Vagina (tissue), 2 donors: ENCODE results near the gene STEAP1B.

Source experiments
- POLR2A ChIP-seq, 2 donors: fragments of 450-650 bp; IDR thresholded peaks; one replicate each; pipeline ENCODE4 v1.6.1; 2017; ENCODE audit warnings: antibody characterized with exemption in 2 of 2, mild to moderate bottlenecking in 2 of 2, moderate library complexity in 2 of 2
- POLR2AphosphoS5 ChIP-seq, 2 donors: sonication (generic); formaldehyde crosslinking; IDR thresholded peaks; one replicate each; pipeline ENCODE4 v1.9.0; 2017; ENCODE audit warnings: antibody characterized with exemption in 2 of 2, mild to moderate bottlenecking in 2 of 2, low read depth in 1 of 2; ENCODE audit not compliant: insufficient read depth in 1 of 2
- TF ChIP-seq, protein P1 (sequence below), 3 experiments: fragments of 450-650 bp in 2 of 3; fragments of 200-600 bp in 1 of 3; sonication (generic) in 1 of 3; IDR thresholded peaks; one replicate each; pipeline ENCODE4 v1.5.1; 2017 to 2019; ENCODE audit warnings: antibody characterized with exemption in 3 of 3, mild to moderate bottlenecking in 2 of 3, moderate library complexity in 2 of 3

DNA sequence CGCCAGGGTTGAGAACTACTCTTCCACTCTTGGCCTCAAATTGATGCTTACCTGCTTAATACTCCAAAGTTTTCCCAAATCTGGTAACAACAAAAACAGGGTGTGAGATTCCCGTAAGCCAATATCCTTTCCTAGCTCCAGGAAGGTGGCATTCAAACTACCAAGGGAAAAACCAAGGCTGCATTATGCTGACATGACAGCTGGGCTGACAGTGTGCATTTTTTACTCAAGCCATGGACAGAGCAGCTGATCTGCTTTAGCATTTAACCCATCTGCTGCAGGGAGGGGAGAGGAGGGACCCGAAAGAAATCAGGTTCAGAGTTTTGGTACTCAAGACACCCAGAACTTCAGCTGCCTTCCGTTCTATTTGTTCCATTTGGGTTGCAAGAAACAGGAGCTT, 93.3 kb downstream of the STEAP1B start:
- TF ChIP-seq, protein P1, sequence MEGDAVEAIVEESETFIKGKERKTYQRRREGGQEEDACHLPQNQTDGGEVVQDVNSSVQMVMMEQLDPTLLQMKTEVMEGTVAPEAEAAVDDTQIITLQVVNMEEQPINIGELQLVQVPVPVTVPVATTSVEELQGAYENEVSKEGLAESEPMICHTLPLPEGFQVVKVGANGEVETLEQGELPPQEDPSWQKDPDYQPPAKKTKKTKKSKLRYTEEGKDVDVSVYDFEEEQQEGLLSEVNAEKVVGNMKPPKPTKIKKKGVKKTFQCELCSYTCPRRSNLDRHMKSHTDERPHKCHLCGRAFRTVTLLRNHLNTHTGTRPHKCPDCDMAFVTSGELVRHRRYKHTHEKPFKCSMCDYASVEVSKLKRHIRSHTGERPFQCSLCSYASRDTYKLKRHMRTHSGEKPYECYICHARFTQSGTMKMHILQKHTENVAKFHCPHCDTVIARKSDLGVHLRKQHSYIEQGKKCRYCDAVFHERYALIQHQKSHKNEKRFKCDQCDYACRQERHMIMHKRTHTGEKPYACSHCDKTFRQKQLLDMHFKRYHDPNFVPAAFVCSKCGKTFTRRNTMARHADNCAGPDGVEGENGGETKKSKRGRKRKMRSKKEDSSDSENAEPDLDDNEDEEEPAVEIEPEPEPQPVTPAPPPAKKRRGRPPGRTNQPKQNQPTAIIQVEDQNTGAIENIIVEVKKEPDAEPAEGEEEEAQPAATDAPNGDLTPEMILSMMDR (IDR thresholded peaks at IDR 0.05): no peak
- TF ChIP-seq POLR2AphosphoS5 (IDR thresholded peaks at IDR 0.05; ENCODE audit: insufficient read depth in 1 of 2, low read depth in 1 of 2) (no peak), POLR2A (IDR thresholded peaks at IDR 0.05) (no peak)
